Panc1 (cell line): ENCODE data around the gene RASA3. TPM values are rescaled to one million over a fixed set of nuclear protein-coding genes. Genes with fewer than 3 reads are reported as not detected.

ENCODE experiments used
- ATAC-seq: fragments of 200-7000 bp; cut with Tn5 transposase; 2 replicates; pipeline ENCODE4 v1.9.1; 2020; ENCODE audit warnings: mild to moderate bottlenecking, moderate library complexity
- BruUV-seq: library from RNA; stranded (reverse); fragments of 400-500 nt; replicated peaks from 2 replicates; lab custom pipeline; 2021; lab: Mats Ljungman, UMichigan
- CTCF ChIA-PET: fragments of 300-600 bp; sonication (Branson Sonifier 250); formaldehyde crosslinking; loops from one replicate; lab custom pipeline; 2022; ENCODE audit warnings: antibody characterized with exemption; lab: Charles Lee
- POLR2A ChIA-PET: fragments of 300-600 bp; sonication (Branson Sonifier 250); formaldehyde crosslinking; loops from one replicate; lab custom pipeline; 2022; ENCODE audit warnings: antibody characterized with exemption; lab: Charles Lee
- DNase-seq: peaks from one replicate; pipeline ENCODE4 v3.0.0-alpha.2; 2010; ENCODE audit warnings: low read depth, low spot score
- H3K27ac ChIP-seq: 2 replicates; pipeline ENCODE4 v1.5.1; 2011; ENCODE audit warnings: mild to moderate bottlenecking, low read length, inconsistent platforms
- H3K27me3 ChIP-seq: fragments of 200-500 bp; sonication (Bioruptor generic); 2 replicates; pipeline ENCODE4 v1.6.0; 2014; ENCODE audit warnings: low read length, inconsistent platforms; ENCODE audit not compliant: control insufficient read depth, insufficient read depth
- H3K36me3 ChIP-seq: fragments of 200-500 bp; sonication (Bioruptor generic); 2 replicates; pipeline ENCODE4 v1.5.1; 2014; ENCODE audit warnings: inconsistent platforms, mild to moderate bottlenecking, low read length, moderate library complexity; ENCODE audit not compliant: control insufficient read depth, insufficient read depth
- H3K4me1 ChIP-seq: 2 replicates; pipeline ENCODE4 v1.5.1; 2011; ENCODE audit warnings: inconsistent platforms, mild to moderate bottlenecking, low read length, moderate library complexity; ENCODE audit not compliant: control insufficient read depth, insufficient read depth
- H3K4me3 ChIP-seq, 2 experiments: 2 replicates each; pipeline ENCODE4 v1.5.1; 2011 to 2012; ENCODE audit warnings: low read depth in 2 of 2, low read length in 2 of 2, mild to moderate bottlenecking in 2 of 2, inconsistent platforms in 1 of 2, moderate library complexity in 1 of 2
- H3K9me3 ChIP-seq: fragments of 200-500 bp; sonication (Bioruptor generic); 2 replicates; pipeline ENCODE4 v1.5.1; 2014; ENCODE audit warnings: low read depth, mild to moderate bottlenecking, inconsistent platforms, low read length, moderate library complexity; ENCODE audit not compliant: control insufficient read depth, insufficient read depth
- POLR2AphosphoS5 ChIP-seq: IDR thresholded peaks from 2 replicates; pipeline ENCODE4 v1.6.1; 2012; ENCODE audit warnings: mild to moderate bottlenecking, low read depth, low read length, moderate library complexity
- SIN3A ChIP-seq: IDR thresholded peaks from 2 replicates; pipeline ENCODE4 v1.6.1; 2012; ENCODE audit warnings: low read depth, mild to moderate bottlenecking, low read length, moderate library complexity, borderline replicate concordance; ENCODE audit not compliant: insufficient read depth
- TCF7L2 ChIP-seq: IDR thresholded peaks from 2 replicates; pipeline ENCODE4 v1.6.1; 2011; ENCODE audit warnings: mild to moderate bottlenecking, low read depth, low read length, inconsistent platforms
- in situ Hi-C: cut with HindIII; loops from 2 replicates; pipeline ENCODE4 v1.10.0; 2016; ENCODE audit warnings: low sequenced_read_pairs, low pct_unique_long_range_greater_than_20kb
- intact Hi-C: fragments of 100-400 bp; cut with micrococcal nuclease; formaldehyde crosslinking; loops from one replicate; pipeline ENCODE4 v1.10.0; 2022; ENCODE audit not compliant: unreplicated experiment
- total RNA-seq: library from RNA; stranded (reverse); gene quantifications from one replicate; pipeline ENCODE4 v1.2.1, GENCODE V29; 2021; ENCODE audit not compliant: unreplicated experiment
- TF ChIP-seq, protein P1 (sequence below), 2 experiments: IDR thresholded peaks; 2 replicates each; pipeline ENCODE4 v1.6.1; 2011 to 2012; ENCODE audit warnings: low read depth in 2 of 2, control low read depth in 1 of 2, low read length in 1 of 2, mild to moderate bottlenecking in 1 of 2, moderate library complexity in 1 of 2; ENCODE audit not compliant: insufficient read depth in 1 of 2
- TF ChIP-seq, protein P2 (sequence below): fragments of 450-650 bp; IDR thresholded peaks from 2 replicates; pipeline ENCODE4 v1.5.1; 2017; ENCODE audit warnings: mild to moderate bottlenecking

The RASA3 gene
- total RNA-seq, 1 experiment from 2014 or later: 33.7 TPM

DNA sequence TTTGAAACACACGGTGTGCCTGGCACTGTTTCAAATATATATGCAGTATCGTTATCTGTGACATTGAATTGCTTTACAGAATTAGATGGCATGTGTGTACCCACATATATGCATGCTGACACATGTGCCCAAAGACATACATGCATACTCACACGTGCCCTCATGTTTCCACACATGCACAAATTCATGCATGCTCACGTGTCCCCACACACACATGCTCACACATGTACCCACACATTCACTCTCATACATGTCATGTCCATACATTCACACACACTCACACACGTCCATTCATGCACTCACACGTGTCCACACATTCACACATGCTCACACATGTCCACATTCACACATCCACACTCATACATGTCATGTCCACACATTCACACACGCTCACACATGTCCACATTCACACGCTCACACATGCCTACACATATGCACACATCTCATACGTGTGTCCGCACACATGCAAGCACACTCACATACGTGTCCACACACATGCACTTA is 140.7 kb downstream of the RASA3 start:
- no peaks in the 10 kb centered on the region for H3K4me1 ChIP-seq
- ChIA-PET POLR2A (no interaction called here), CTCF (no interaction called here)
- H3K27me3 ChIP-seq: no peaks in the 10 kb centered on the region
- DNase-seq: no peak
- H3K27ac ChIP-seq: no peak overlapping the region
- H3K9me3 ChIP-seq: no peaks in the 10 kb centered on the region
- TF ChIP-seq, protein P1, sequence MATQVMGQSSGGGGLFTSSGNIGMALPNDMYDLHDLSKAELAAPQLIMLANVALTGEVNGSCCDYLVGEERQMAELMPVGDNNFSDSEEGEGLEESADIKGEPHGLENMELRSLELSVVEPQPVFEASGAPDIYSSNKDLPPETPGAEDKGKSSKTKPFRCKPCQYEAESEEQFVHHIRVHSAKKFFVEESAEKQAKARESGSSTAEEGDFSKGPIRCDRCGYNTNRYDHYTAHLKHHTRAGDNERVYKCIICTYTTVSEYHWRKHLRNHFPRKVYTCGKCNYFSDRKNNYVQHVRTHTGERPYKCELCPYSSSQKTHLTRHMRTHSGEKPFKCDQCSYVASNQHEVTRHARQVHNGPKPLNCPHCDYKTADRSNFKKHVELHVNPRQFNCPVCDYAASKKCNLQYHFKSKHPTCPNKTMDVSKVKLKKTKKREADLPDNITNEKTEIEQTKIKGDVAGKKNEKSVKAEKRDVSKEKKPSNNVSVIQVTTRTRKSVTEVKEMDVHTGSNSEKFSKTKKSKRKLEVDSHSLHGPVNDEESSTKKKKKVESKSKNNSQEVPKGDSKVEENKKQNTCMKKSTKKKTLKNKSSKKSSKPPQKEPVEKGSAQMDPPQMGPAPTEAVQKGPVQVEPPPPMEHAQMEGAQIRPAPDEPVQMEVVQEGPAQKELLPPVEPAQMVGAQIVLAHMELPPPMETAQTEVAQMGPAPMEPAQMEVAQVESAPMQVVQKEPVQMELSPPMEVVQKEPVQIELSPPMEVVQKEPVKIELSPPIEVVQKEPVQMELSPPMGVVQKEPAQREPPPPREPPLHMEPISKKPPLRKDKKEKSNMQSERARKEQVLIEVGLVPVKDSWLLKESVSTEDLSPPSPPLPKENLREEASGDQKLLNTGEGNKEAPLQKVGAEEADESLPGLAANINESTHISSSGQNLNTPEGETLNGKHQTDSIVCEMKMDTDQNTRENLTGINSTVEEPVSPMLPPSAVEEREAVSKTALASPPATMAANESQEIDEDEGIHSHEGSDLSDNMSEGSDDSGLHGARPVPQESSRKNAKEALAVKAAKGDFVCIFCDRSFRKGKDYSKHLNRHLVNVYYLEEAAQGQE (IDR thresholded peaks at IDR 0.05; ENCODE audit: insufficient read depth in 1 of 2, low read depth in 2 of 2, low read length in 1 of 2): no peak
- in situ Hi-C loops: no loop called here
- ATAC-seq: no peak
- peaks cover 3% of the 10 kb centered on the region; the same call in 1 of the 2 replicates for H3K36me3 ChIP-seq
- intact Hi-C loops: no loop called here
- no TSS peak for BruUV-seq
- H3K4me3 ChIP-seq: no peak overlapping the region

DNA sequence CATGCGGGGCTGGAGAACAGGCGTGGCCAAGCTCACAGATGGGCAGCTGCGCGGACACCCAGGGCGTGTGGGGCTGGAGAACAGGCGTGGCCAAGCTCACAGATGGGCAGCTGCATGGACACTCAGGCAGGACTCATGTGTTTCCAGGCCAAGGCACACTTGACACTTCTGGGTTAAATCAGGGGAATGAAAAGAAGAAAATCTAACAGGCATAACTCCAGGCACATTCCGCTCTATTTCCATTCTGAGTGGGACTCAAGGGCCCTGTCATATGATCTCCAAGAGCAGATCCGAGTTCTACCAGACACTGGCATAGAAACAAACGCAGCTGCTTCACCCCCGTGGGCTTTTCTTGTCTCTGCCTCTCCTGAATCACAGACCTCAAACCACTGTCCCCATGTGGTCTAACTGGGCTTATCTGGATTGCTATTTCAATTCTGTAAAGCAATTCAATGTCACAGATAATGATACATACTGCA is 141.2 kb downstream of the RASA3 start:
- H3K27ac ChIP-seq: no peak overlapping the region
- no peaks in the 10 kb centered on the region for H3K27me3 ChIP-seq
- ChIA-PET CTCF (no interaction called here), POLR2A (no interaction called here)
- no peak for DNase-seq
- intact Hi-C loops (no loop called here), in situ Hi-C loops (no loop called here)
- no peaks in the 10 kb centered on the region for H3K4me1 ChIP-seq
- TF ChIP-seq, protein P1 (IDR thresholded peaks at IDR 0.05; ENCODE audit: insufficient read depth in 1 of 2, low read depth in 2 of 2, low read length in 1 of 2): no peak
- TF ChIP-seq, protein P2, sequence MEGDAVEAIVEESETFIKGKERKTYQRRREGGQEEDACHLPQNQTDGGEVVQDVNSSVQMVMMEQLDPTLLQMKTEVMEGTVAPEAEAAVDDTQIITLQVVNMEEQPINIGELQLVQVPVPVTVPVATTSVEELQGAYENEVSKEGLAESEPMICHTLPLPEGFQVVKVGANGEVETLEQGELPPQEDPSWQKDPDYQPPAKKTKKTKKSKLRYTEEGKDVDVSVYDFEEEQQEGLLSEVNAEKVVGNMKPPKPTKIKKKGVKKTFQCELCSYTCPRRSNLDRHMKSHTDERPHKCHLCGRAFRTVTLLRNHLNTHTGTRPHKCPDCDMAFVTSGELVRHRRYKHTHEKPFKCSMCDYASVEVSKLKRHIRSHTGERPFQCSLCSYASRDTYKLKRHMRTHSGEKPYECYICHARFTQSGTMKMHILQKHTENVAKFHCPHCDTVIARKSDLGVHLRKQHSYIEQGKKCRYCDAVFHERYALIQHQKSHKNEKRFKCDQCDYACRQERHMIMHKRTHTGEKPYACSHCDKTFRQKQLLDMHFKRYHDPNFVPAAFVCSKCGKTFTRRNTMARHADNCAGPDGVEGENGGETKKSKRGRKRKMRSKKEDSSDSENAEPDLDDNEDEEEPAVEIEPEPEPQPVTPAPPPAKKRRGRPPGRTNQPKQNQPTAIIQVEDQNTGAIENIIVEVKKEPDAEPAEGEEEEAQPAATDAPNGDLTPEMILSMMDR: no peak
- TF ChIP-seq TCF7L2 (no peak), POLR2AphosphoS5 (no peak), SIN3A (no peak)
- no peaks in the 10 kb centered on the region for H3K9me3 ChIP-seq
- no peak for ATAC-seq
- no peak overlapping the region for H3K4me3 ChIP-seq
- BruUV-seq: no TSS peak
- H3K36me3 ChIP-seq: peaks cover 3% of the 10 kb centered on the region; the same call in 1 of the 2 replicates
